Neuronal stem cell (in vitro differentiated cells): Measurements from ENCODE around the gene IRS2.

Experiments used
- DNase-seq: peaks from one replicate; pipeline ENCODE4 v3.0.0-alpha.2; 2013; ENCODE audit warnings: low spot score
- H2AFZ ChIP-seq: one replicate; pipeline ENCODE4 v1.6.1; 2013; ENCODE audit warnings: mild to moderate bottlenecking, low read length, inconsistent platforms
- H2AK5ac ChIP-seq: 2 replicates; pipeline ENCODE4 v1.6.1; 2013; ENCODE audit warnings: low read depth, mild to moderate bottlenecking, inconsistent platforms, low read length, moderate library complexity, mixed read lengths
- H2BK120ac ChIP-seq: 2 replicates; pipeline ENCODE4 v1.6.1; 2013; ENCODE audit warnings: low read depth, mild to moderate bottlenecking, inconsistent platforms, low read length, moderate library complexity, mixed read lengths
- H2BK12ac ChIP-seq: one replicate; pipeline ENCODE4 v1.6.1; 2013; ENCODE audit warnings: low read length, inconsistent platforms
- H2BK15ac ChIP-seq: 2 replicates; pipeline ENCODE4 v1.6.1; 2013; ENCODE audit warnings: mild to moderate bottlenecking, low read length, inconsistent platforms, mixed read lengths
- H2BK5ac ChIP-seq: one replicate; pipeline ENCODE4 v1.6.1; 2013; ENCODE audit warnings: inconsistent platforms, mild to moderate bottlenecking, low read length, moderate library complexity
- H3K14ac ChIP-seq: one replicate; pipeline ENCODE4 v1.6.1; 2013; ENCODE audit warnings: low read length, inconsistent platforms
- H3K18ac ChIP-seq: 2 replicates; pipeline ENCODE4 v1.6.1; 2013; ENCODE audit warnings: low read length, inconsistent platforms
- H3K23ac ChIP-seq: 2 replicates; pipeline ENCODE4 v1.6.1; 2013; ENCODE audit warnings: low read depth, mild to moderate bottlenecking, mixed read lengths, low read length, inconsistent platforms; ENCODE audit not compliant: poor library complexity
- H3K27ac ChIP-seq: replicated peaks from 3 replicates; pipeline ENCODE4 v1.5.1; 2013; ENCODE audit warnings: low read length, inconsistent platforms
- H3K27me3 ChIP-seq, 3 experiments: 2 replicates each; pipeline ENCODE4 v1.6.1; 2013; ENCODE audit warnings: low read length in 3 of 3, mild to moderate bottlenecking in 2 of 3, inconsistent platforms in 1 of 3, low read depth in 1 of 3, mixed read lengths in 1 of 3, moderate library complexity in 1 of 3; ENCODE audit not compliant: control insufficient read depth in 3 of 3, insufficient read depth in 3 of 3
- H3K36me3 ChIP-seq, 2 donors: replicated peaks in 1 of 2; 2 replicates each; pipeline ENCODE4 v1.6.1; 2013; ENCODE audit warnings: low read length in 2 of 2; ENCODE audit not compliant: control insufficient read depth in 2 of 2, insufficient read depth in 2 of 2
- H3K4ac ChIP-seq: 2 replicates; pipeline ENCODE4 v1.6.1; 2013; ENCODE audit warnings: inconsistent platforms, mild to moderate bottlenecking, low read length, moderate library complexity
- H3K4me1 ChIP-seq, 2 donors: 1 replicate in 1 of 2; 2 replicates in 1 of 2; pipeline ENCODE4 v1.6.1; 2013; ENCODE audit warnings: low read length in 2 of 2, low read depth in 1 of 2; ENCODE audit not compliant: control insufficient read depth in 2 of 2, insufficient read depth in 1 of 2
- H3K4me2 ChIP-seq: one replicate; pipeline ENCODE4 v1.6.1; 2013; ENCODE audit warnings: mild to moderate bottlenecking, low read length, inconsistent platforms; ENCODE audit not compliant: insufficient read depth, poor library complexity, severe bottlenecking
- H3K4me3 ChIP-seq, 2 donors: 2 replicates each; pipeline ENCODE4 v1.5.1; 2013; ENCODE audit warnings: low read length in 2 of 2, mild to moderate bottlenecking in 2 of 2, inconsistent platforms in 1 of 2, moderate library complexity in 1 of 2
- H3K79me1 ChIP-seq: one replicate; pipeline ENCODE4 v1.6.1; 2013; ENCODE audit warnings: low read depth, mild to moderate bottlenecking, inconsistent platforms, low read length, moderate library complexity
- H3K9ac ChIP-seq: one replicate; pipeline ENCODE4 v1.6.1; 2013; ENCODE audit warnings: mild to moderate bottlenecking, low read depth, low read length, inconsistent platforms; ENCODE audit not compliant: poor library complexity
- H3K9me3 ChIP-seq, 2 donors: replicated peaks in 1 of 2; 2 replicates each; pipeline versions ENCODE3 to v1.6.1; 2013; ENCODE audit warnings: low read length in 2 of 2, mild to moderate bottlenecking in 2 of 2, inconsistent platforms in 1 of 2, low read depth in 1 of 2, mixed read lengths in 1 of 2, moderate library complexity in 1 of 2; ENCODE audit not compliant: control insufficient read depth in 2 of 2, insufficient read depth in 1 of 2
- H4K8ac ChIP-seq: one replicate; pipeline ENCODE4 v1.6.1; 2013; ENCODE audit warnings: low read depth, mild to moderate bottlenecking, inconsistent platforms, low read length, moderate library complexity
- H4K91ac ChIP-seq: one replicate; pipeline ENCODE4 v1.6.1; 2013; ENCODE audit warnings: low read length, low read depth, mild to moderate bottlenecking, inconsistent platforms; ENCODE audit not compliant: poor library complexity
- WGBS, 2 donors: extraction: QIAGEN DNeasy Blood & Tissue Kit; methylation state at CpG; one replicate each; pipeline ENCODE4 v1.1.7; 2013; ENCODE audit warnings: missing lambda C conversion rate in 2 of 2, mixed read lengths in 1 of 2; ENCODE audit not compliant: insufficient read length in 2 of 2, insufficient replicate concordance in 1 of 2; ENCODE audit errors: extremely low coverage in 2 of 2; 5-methylcytosine and 5-hydroxymethylcytosine counted together

The IRS2 gene

DNA sequence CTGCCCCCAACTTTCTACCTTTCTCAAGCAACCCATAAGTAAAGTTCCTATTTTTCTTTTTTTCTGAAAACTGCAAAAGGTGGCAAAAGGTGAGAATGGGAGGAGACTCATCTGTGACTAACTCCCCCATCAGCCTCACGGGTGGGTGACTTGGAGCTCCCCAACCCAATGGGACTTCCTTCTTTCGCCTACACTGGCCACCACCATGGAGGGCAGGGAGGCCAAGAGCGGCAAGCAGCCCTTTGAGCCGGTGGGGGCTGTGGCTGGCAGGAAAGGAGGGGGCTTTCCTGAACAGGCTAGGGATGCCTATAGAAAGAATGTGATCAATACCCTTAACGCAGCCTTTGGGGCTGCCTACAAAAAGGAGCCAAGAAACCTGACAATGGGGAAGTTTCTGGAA, 16.5 kb downstream of the IRS2 start:
- H3K18ac ChIP-seq: no peak overlapping the region
- no peak overlapping the region for H2BK12ac ChIP-seq
- no peaks in the 10 kb centered on the region for H3K9me3 ChIP-seq
- no peak overlapping the region for H2BK120ac ChIP-seq
- no peak overlapping the region for H3K4me2 ChIP-seq
- DNase-seq: no peak
- H3K27ac ChIP-seq: no peak overlapping the region
- no peak overlapping the region for H2AFZ ChIP-seq
- H3K36me3 ChIP-seq: peaks cover 6 to 8% of the 10 kb centered on the region in 2 donors
- H4K91ac ChIP-seq: no peak overlapping the region
- no peak overlapping the region for H2AK5ac ChIP-seq
- no peak overlapping the region for H3K9ac ChIP-seq
- H2BK5ac ChIP-seq: no peak overlapping the region
- no peak overlapping the region for H3K4ac ChIP-seq
- H3K14ac ChIP-seq: no peak overlapping the region
- WGBS, 2 donors: no CpG with 5 or more reads among the region's 5 CpGs
- H3K4me1 ChIP-seq: peaks cover 0 to under 1% of the 10 kb centered on the region in 2 donors
- H3K23ac ChIP-seq: no peak overlapping the region
- H3K79me1 ChIP-seq: peaks cover 7% of the 10 kb centered on the region
- no peak overlapping the region for H2BK15ac ChIP-seq
- no peak overlapping the region for H4K8ac ChIP-seq
- no peaks in the 10 kb centered on the region for H3K27me3 ChIP-seq
- H3K4me3 ChIP-seq: no peak overlapping the region

DNA sequence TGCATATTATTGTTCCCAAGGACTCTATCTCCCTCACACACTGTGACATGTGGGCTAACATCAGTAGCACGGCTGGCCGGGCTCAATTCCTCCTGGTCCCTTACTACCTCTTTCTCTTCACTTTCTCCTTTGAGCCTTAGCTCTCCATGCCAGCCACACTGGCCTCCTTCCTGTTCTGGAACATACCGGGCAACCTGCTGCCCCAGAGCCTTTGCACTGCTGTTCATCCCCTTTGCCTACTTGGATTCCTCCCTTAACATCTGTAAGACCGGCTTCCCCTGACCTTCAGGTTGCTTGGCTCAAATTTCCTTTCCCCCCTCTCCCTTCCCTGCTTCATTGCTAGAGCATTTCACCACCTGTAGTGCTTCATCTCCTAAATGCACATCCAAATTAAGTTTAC, 17.1 kb downstream of the IRS2 start:
- no peak overlapping the region for H3K4ac ChIP-seq
- no peak overlapping the region for H2AFZ ChIP-seq
- WGBS, 2 donors: no CpG with 5 or more reads among the region's 4 CpGs
- no peak overlapping the region for H2AK5ac ChIP-seq
- peaks cover 0 to 2% of the 10 kb centered on the region in 2 donors for H3K4me1 ChIP-seq
- H4K91ac ChIP-seq: no peak overlapping the region
- no peak overlapping the region for H2BK12ac ChIP-seq
- H3K18ac ChIP-seq: no peak overlapping the region
- no peak overlapping the region for H2BK15ac ChIP-seq
- no peak overlapping the region for H3K9ac ChIP-seq
- no peaks in the 10 kb centered on the region for H3K9me3 ChIP-seq
- no peak overlapping the region for H2BK5ac ChIP-seq
- no peak for DNase-seq
- no peak overlapping the region for H3K4me2 ChIP-seq
- no peak overlapping the region for H2BK120ac ChIP-seq
- H3K27me3 ChIP-seq: no peaks in the 10 kb centered on the region
- no peak overlapping the region for H4K8ac ChIP-seq
- peaks cover 7% of the 10 kb centered on the region for H3K79me1 ChIP-seq
- no peak overlapping the region for H3K4me3 ChIP-seq
- no peak overlapping the region for H3K27ac ChIP-seq
- no peak overlapping the region for H3K23ac ChIP-seq
- peaks cover 5 to 6% of the 10 kb centered on the region in 2 donors for H3K36me3 ChIP-seq
- no peak overlapping the region for H3K14ac ChIP-seq

DNA sequence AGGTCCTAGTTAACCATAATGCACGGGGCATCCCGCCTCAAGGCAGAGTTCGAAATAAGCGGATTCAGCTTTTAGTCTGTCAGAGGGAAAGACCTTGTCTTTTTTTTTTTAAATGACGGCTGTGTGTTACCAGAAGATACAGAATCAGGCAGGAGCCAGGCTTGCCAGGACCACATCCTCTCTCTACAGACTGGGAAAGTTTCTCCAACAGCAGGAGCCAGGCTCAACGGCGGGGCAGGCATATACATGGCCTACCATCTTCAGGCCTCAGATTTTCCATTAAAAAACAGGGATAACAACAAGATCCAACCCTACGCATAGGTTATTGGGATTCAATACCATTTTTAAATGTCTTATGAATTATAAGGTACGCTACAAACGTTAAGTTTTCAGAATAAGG, 17.8 kb downstream of the IRS2 start:
- H2AFZ ChIP-seq: no peak overlapping the region
- H2BK15ac ChIP-seq: no peak overlapping the region
- H3K23ac ChIP-seq: no peak overlapping the region
- no peaks in the 10 kb centered on the region for H3K9me3 ChIP-seq
- H3K4me3 ChIP-seq: no peak overlapping the region
- peaks cover 7% of the 10 kb centered on the region for H3K79me1 ChIP-seq
- no peak overlapping the region for H4K91ac ChIP-seq
- no peaks in the 10 kb centered on the region for H3K27me3 ChIP-seq
- H3K9ac ChIP-seq: no peak overlapping the region
- H3K18ac ChIP-seq: no peak overlapping the region
- H3K4me2 ChIP-seq: no peak overlapping the region
- H4K8ac ChIP-seq: no peak overlapping the region
- H3K36me3 ChIP-seq: peaks cover 4 to 6% of the 10 kb centered on the region in 2 donors
- DNase-seq: no peak
- no peak overlapping the region for H2BK120ac ChIP-seq
- WGBS, 2 donors: no CpG with 5 or more reads among the region's 10 CpGs
- H2BK12ac ChIP-seq: no peak overlapping the region
- H2AK5ac ChIP-seq: no peak overlapping the region
- H2BK5ac ChIP-seq: no peak overlapping the region
- no peak overlapping the region for H3K4ac ChIP-seq
- no peak overlapping the region for H3K27ac ChIP-seq
- H3K4me1 ChIP-seq: peaks cover 0 to 2% of the 10 kb centered on the region in 2 donors
- no peak overlapping the region for H3K14ac ChIP-seq

DNA sequence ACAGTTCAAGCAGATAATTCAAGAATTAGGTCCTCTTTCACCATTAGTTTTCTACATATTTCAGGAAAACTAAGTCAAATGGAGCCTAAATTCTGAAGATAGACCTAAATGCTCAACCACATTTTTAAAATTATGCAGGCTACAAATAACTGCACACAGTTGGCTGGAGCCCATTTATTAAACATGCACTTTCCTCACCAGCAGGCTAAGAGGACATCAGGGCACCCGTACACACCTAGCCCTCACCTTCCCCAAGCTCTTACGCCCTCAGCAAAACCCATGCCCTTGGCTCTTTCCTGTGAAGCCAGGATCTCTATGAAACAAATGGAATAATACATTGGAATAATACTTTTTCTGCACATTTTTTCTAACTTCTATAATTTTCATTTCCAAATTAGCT, 18.2 kb downstream of the IRS2 start:
- no peak for DNase-seq
- H2BK120ac ChIP-seq: no peak overlapping the region
- H2BK5ac ChIP-seq: no peak overlapping the region
- no peak overlapping the region for H2AK5ac ChIP-seq
- no peak overlapping the region for H3K4ac ChIP-seq
- no CpG with 5 or more reads among the region's 2 CpGs for WGBS, 2 donors
- peaks cover 0 to 2% of the 10 kb centered on the region in 2 donors for H3K4me1 ChIP-seq
- H2BK15ac ChIP-seq: no peak overlapping the region
- no peaks in the 10 kb centered on the region for H3K27me3 ChIP-seq
- no peak overlapping the region for H4K8ac ChIP-seq
- H3K9ac ChIP-seq: no peak overlapping the region
- peaks cover 4 to 6% of the 10 kb centered on the region in 2 donors for H3K36me3 ChIP-seq
- no peaks in the 10 kb centered on the region for H3K9me3 ChIP-seq
- H3K23ac ChIP-seq: no peak overlapping the region
- no peak overlapping the region for H2AFZ ChIP-seq
- H2BK12ac ChIP-seq: no peak overlapping the region
- H3K18ac ChIP-seq: no peak overlapping the region
- no peak overlapping the region for H3K27ac ChIP-seq
- H3K4me3 ChIP-seq: no peak overlapping the region
- no peak overlapping the region for H3K4me2 ChIP-seq
- peaks cover 7% of the 10 kb centered on the region for H3K79me1 ChIP-seq
- no peak overlapping the region for H3K14ac ChIP-seq
- no peak overlapping the region for H4K91ac ChIP-seq
